ENCODE measurements around the gene UTP3.
A peak's percentile ranks its signal among the peaks of the same experiment; 100 is the strongest.

The UTP3 gene

GRCh38 chr4:70706044-70706461, 17.7 kb downstream of the UTP3 start:
- no peaks in the 10 kb centered on the region for H3K9me3 ChIP-seq (replicated peaks; ENCODE audit: insufficient read depth, low read length)
- no peaks in the 10 kb centered on the region for H3K36me3 ChIP-seq (replicated peaks; ENCODE audit: insufficient read depth, low read length)
- no peak for DNase-seq
- H3F3A ChIP-seq (ENCODE audit: insufficient read depth, low read length) = peaks cover 23% of the 10 kb centered on the region
- peak overlapping the region; percentile 79 for H3K4me2 ChIP-seq (ENCODE audit: low read depth, low read length)
- H3K4me3 ChIP-seq (ENCODE audit: low read length) = peak overlapping the region; percentile 75
- no peaks in the 10 kb centered on the region for H4K20me1 ChIP-seq (ENCODE audit: insufficient read depth, low read length)
- H3K9ac ChIP-seq (ENCODE audit: low read length) = peak overlapping the region; percentile 62
- no peaks in the 10 kb centered on the region for H3K27me3 ChIP-seq (replicated peaks; ENCODE audit: insufficient read depth, low read length)
- H3K79me2 ChIP-seq (ENCODE audit: low read length) = peaks cover 53% of the 10 kb centered on the region
- no peaks in the 10 kb centered on the region for H3K9me2 ChIP-seq (replicated peaks; ENCODE audit: insufficient read depth, low read length)
- H2AFZ ChIP-seq (ENCODE audit: low read length) = peak overlapping the region; percentile 75
- H3K4me1 ChIP-seq (ENCODE audit: low read length) = peaks cover 10% of the 10 kb centered on the region; the same call in 1 of the 2 replicates
- TF ChIP-seq EZH2 (optimal IDR thresholded peaks at IDR 0.05; ENCODE audit: low read depth, low read length) (no peak), EZH2phosphoT487 (IDR thresholded peaks at IDR 0.05; ENCODE audit: low read length) (no peak), CTCF (IDR thresholded peaks at IDR 0.05; ENCODE audit: low read length) (no peak)
- peak overlapping the region; percentile 65; the same call in 1 of the 2 replicates for H3K27ac ChIP-seq (ENCODE audit: low read length)

GRCh38 chr4:70706516-70706915, 18.2 kb downstream of the UTP3 start:
- Histone ChIP-seq H3K9me3 (replicated peaks; ENCODE audit: insufficient read depth, low read length) (no peaks in the 10 kb centered on the region), H2AFZ (ENCODE audit: low read length) (no peak overlapping the region), H3K27me3 (replicated peaks; ENCODE audit: insufficient read depth, low read length) (no peaks in the 10 kb centered on the region), H3K4me1 (ENCODE audit: low read length) (peaks cover 10% of the 10 kb centered on the region; the same call in 1 of the 2 replicates), H4K20me1 (ENCODE audit: insufficient read depth, low read length) (no peaks in the 10 kb centered on the region), H3K9ac (ENCODE audit: low read length) (peak overlapping the region; percentile 62; the same call in 1 of the 2 replicates), H3K79me2 (ENCODE audit: low read length) (peaks cover 58% of the 10 kb centered on the region), H3F3A (ENCODE audit: insufficient read depth, low read length) (peaks cover 23% of the 10 kb centered on the region), H3K27ac (ENCODE audit: low read length) (no peak overlapping the region), H3K9me2 (replicated peaks; ENCODE audit: insufficient read depth, low read length) (no peaks in the 10 kb centered on the region), H3K4me3 (ENCODE audit: low read length) (peak overlapping the region; percentile 75), H3K4me2 (ENCODE audit: low read depth, low read length) (peak overlapping the region; percentile 79), H3K36me3 (replicated peaks; ENCODE audit: insufficient read depth, low read length) (no peaks in the 10 kb centered on the region)
- DNase-seq = no peak
- TF ChIP-seq CTCF (IDR thresholded peaks at IDR 0.05; ENCODE audit: low read length) = no peak

GRCh38 chr4:70709611-70710205, 21.4 kb downstream of the UTP3 start:
- no peak overlapping the region for H3K4me3 ChIP-seq (ENCODE audit: low read length)
- H3K4me2 ChIP-seq (ENCODE audit: low read depth, low read length) = no peak overlapping the region
- H3K27me3 ChIP-seq (replicated peaks; ENCODE audit: insufficient read depth, low read length) = no peaks in the 10 kb centered on the region
- H3K4me1 ChIP-seq (ENCODE audit: low read length) = peaks cover 11% of the 10 kb centered on the region
- no peak for DNase-seq
- H2AFZ ChIP-seq (ENCODE audit: low read length) = no peak overlapping the region
- no peaks in the 10 kb centered on the region for H3K9me3 ChIP-seq (replicated peaks; ENCODE audit: insufficient read depth, low read length)
- no peak for TF ChIP-seq EZH2phosphoT487 (IDR thresholded peaks at IDR 0.05; ENCODE audit: low read length)
- TF ChIP-seq EZH2 (optimal IDR thresholded peaks at IDR 0.05; ENCODE audit: low read depth, low read length) = no peak
- TF ChIP-seq CTCF (IDR thresholded peaks at IDR 0.05; ENCODE audit: low read length) = no peak
- no peaks in the 10 kb centered on the region for H3K9me2 ChIP-seq (replicated peaks; ENCODE audit: insufficient read depth, low read length)
- peaks cover 89% of the 10 kb centered on the region for H3K79me2 ChIP-seq (ENCODE audit: low read length)
- no peaks in the 10 kb centered on the region for H3K36me3 ChIP-seq (replicated peaks; ENCODE audit: insufficient read depth, low read length)
- H3F3A ChIP-seq (ENCODE audit: insufficient read depth, low read length) = peaks cover 12% of the 10 kb centered on the region
- no peak overlapping the region for H3K9ac ChIP-seq (ENCODE audit: low read length)
- no peak overlapping the region for H3K27ac ChIP-seq (ENCODE audit: low read length)
- no peaks in the 10 kb centered on the region for H4K20me1 ChIP-seq (ENCODE audit: insufficient read depth, low read length)

Measured in MM.1S (cell line).